Loucy (cell line): ENCODE data around the gene FRMD4A.

ENCODE experiments used
- EZH2phosphoT487 ChIP-seq: fragments of 200-600 bp; IDR thresholded peaks from 2 replicates; pipeline ENCODE4 v1.6.1; 2018; ENCODE audit warnings: antibody characterized with exemption, mild to moderate bottlenecking, moderate library complexity, borderline replicate concordance
- TF ChIP-seq, protein P1 (sequence below): fragments of 200-600 bp; sonication (generic); conservative IDR thresholded peaks from 2 replicates; pipeline ENCODE4 v1.5.1; 2014; ENCODE audit warnings: mild to moderate bottlenecking, antibody characterized with exemption, low read length

DNA sequence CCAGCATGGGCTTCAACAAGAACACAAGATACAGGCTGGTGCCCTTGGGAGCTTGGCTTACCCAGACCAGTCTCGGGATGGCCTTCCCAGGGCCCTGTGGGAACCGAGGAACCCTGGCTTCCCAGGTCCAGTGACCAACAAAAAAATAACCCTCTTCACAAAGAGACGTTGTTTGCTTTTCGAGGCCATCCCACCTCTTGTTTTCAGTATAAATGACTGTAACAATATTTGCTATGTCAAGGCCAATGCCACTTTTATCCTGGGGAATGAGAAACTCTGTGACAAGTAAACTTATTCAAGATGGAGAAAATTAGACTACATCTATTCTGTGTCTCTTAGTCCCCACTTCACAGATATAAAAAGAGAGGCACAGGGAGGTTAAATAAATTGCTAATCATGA, 605.1 kb downstream of the FRMD4A start:
- TF ChIP-seq, protein P1, sequence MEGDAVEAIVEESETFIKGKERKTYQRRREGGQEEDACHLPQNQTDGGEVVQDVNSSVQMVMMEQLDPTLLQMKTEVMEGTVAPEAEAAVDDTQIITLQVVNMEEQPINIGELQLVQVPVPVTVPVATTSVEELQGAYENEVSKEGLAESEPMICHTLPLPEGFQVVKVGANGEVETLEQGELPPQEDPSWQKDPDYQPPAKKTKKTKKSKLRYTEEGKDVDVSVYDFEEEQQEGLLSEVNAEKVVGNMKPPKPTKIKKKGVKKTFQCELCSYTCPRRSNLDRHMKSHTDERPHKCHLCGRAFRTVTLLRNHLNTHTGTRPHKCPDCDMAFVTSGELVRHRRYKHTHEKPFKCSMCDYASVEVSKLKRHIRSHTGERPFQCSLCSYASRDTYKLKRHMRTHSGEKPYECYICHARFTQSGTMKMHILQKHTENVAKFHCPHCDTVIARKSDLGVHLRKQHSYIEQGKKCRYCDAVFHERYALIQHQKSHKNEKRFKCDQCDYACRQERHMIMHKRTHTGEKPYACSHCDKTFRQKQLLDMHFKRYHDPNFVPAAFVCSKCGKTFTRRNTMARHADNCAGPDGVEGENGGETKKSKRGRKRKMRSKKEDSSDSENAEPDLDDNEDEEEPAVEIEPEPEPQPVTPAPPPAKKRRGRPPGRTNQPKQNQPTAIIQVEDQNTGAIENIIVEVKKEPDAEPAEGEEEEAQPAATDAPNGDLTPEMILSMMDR, result no peak
- TF ChIP-seq EZH2phosphoT487, result no peak
